Central memory CD4-positive, alpha-beta T cell (primary cell): ENCODE results near the gene RAD23B.

Source experiments
- DNase-seq: peaks from one replicate; pipeline ENCODE4 v3.0.0; 2022

The RAD23B gene

DNA sequence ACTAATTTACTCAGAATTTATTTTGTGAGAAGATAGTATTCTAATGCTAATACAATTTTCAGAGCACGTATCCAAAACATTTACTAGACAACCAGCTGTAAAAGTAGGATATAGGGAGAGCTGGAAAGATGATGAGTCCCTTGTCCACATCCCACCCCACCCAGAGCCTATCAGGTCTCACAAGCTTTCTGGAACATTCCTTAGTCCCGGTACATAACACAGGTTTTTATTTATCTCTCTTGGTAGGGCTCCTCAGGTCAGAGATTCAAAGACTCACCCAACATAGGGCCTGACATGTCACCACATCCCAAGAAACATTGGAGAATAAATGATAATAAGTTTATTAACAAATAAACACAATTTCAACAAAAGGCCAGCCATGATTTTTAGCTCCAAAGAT lies 13.8 kb upstream of the RAD23B start:
- DNase-seq: no peak

DNA sequence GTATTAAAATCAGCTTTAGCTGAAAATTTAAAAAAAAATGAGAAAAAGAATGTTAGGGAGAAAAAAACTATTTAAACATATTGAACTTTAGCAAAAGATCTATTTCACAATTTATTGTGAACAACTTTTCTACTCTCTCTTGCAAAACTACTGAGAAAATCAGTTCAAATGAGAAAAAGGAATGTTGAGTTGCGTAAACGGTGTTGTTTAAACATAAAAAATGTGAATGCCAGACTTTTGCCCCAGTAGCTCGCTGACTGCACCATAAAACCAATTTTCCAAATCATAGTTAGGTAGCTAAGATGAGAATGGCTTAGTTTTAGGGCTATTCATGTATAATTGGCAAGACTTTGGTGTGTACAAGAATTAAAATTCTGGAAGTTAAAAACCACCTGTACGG lies 13.4 kb upstream of the RAD23B start:
- no peak for DNase-seq

GRCh38 chr9:107270082-107270481 lies 13.0 kb upstream of the RAD23B start:
- no peak for DNase-seq

GRCh38 chr9:107270580-107270979 lies 12.5 kb upstream of the RAD23B start:
- DNase-seq: no peak

GRCh38 chr9:107273634-107274033 lies 9.4 kb upstream of the RAD23B start:
- DNase-seq: no peak

DNA sequence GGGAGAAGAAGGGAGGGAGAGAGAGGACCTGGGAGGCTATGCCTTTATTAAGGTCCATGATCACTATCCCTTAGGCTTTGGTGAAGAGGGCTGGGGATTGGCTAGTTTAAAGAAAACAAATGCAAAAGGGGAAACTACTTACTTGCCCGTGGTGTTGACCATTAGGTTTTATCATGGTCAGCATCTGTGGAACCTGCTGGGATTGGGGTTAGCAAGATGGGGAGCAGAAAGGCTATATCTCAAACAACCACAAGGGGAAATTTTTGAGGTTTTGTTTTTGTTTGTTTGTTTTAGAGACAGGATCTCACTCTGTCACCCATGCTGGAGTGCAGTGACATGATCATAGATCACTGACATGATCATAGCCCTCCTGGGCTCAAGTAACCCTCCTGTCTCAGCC lies 9.0 kb upstream of the RAD23B start:
- no peak for DNase-seq

DNA sequence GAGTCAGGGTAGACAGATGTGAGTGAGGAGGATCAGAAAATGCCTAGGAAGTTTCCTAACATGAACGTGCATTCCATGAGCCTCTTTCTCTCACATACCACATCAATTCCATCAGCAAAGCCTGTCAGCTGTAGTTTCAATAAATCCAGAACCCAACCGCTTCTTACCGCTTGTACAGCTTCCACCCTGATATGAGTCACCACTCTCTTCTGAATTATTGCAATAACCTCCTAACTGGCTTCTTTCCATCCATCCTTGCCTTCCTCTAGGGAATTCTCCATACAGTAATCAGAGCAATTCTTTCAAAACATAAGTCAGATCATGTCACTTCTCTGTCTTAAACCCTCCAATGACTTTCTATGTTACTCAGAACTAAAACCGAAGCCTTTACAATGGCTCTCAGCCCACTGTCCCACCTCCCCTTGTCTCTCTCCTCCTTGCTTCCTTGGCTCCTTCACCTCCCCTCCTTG lies 8.1 kb upstream of the RAD23B start:
- DNase-seq: no peak

DNA sequence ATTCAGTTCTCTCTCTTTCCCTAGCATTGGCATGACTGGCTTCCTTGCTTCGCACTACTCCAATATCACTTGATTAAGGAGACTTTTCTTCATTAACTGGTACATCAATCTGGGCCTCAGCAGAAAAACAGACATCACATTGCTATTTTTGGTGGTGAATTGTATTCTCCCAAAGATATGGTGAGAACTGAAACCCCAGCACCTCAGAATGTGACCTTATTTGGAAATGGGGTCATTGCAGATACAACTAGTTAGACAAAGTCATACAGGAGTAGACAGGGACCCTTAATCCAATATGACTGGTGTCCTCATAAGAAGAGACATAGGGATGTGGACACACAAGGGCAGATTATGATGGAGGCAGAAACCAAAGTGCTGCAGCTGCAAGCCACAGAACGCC lies 7.5 kb upstream of the RAD23B start:
- DNase-seq: no peak

- no peak for DNase-seq
Observed at GRCh38 chr9:107276966-107277710, 5.9 kb upstream of the RAD23B start.

DNA sequence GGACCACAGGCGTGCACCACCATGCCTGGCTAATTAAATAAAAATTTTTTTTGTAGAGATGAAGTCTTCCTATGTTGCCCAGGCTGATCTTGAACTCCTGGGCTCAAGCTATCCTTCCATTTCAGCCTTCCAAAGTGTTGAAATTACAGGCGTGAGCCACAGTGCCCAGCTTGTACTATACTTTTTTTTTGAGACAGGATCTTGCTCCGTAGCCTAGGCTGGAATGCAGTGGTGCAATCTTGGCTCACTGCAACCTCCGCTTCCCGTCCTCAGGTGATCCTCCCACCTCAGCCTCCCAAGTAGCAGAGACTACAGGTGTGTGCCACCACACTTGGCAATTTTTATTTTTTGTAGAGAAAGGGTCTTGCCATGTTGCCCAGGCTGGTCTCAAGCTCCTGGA lies 5.3 kb upstream of the RAD23B start:
- DNase-seq: no peak

GRCh38 chr9:107279086-107279485 lies 4.0 kb upstream of the RAD23B start:
- no peak for DNase-seq

DNA sequence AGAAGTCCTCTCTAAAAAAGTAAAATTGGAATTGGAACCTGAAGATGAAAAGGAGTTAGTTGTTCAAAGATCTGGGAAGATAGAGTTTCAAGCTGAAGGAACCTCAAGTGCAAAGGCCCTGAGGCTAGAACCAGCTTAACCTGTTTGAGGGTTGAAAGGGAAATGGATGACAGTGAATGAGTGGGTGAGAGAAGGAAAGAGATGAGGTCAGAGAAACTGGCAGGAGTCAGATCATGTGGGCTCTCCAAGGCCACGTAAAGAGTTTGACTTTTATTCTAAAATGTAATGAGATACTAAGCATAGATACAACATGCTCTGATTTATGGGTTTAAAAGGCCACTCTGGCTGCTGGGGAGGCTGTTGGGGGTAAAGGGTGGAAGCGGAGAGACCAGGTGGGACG lies 2.5 kb upstream of the RAD23B start:
- DNase-seq: no peak

DNA sequence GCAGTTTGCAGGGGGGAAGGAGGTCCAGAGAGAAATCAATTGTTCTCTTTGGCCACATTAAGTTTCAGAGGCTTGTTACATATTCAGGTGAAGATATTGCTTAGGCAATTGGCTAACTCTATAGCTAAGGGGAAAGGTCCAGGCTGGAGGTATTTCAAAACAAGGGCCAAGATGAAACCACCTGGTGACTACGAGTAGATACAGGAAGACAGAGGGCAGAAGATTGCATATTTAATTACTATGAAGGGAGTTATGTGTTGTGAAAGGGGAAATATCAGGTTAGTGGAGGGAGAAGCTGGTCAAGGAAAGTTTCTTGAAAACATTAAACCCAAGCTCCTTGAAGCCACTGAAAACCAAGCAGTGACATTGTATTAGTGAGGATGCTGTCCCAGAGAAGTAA lies 1.9 kb upstream of the RAD23B start:
- DNase-seq: no peak

- peak; percentile 3 for DNase-seq
Observed at GRCh38 chr9:107281922-107282667, 984 bp upstream of the RAD23B start.

DNA sequence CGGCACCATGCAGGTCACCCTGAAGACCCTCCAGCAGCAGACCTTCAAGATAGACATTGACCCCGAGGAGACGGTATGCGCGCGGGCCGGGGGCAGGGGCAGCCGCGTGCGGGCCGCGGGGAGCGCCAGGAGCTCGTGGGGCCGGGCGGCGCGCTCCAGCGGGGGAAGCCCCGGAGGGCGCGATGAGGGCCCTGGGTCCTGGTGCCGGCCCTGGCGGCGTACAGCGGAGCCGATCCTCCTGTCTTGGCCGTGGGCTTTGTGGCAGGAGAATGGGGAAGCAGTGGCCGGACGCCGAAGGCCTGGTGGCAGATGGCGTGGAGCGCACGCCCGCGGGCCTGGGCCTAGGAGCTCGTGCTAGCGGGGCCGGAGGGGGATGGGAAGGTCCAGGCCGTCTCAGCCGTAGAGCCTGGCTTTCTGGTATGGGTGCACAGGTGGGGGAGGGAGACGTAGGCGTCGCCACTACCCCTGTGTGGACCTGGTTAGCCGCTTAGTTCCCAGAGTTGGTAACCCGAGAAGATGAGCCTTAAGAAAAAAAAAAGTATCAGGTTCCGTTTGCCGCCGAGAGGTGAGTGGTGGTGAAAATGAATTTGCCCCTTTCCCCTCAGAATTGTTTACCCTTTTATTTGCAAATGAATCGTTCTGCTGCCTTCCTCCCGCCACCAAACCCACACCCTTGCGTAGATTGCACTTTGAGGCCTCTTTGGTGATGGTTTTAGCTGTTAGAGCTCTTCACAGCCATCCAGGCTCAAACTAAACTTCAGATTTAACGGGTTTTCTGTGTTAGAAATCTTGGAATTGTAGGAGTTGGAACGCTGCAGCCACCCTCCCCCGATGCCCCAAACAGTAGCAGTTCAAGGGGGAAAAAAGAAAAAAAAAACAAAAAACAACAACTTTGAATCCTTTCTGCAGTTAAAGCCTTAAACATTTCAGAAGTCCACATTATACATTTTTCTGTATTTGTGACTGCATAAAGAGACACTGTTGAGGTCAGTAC lies 841 bp downstream of the RAD23B start:
- DNase-seq: peak; percentile 69

DNA sequence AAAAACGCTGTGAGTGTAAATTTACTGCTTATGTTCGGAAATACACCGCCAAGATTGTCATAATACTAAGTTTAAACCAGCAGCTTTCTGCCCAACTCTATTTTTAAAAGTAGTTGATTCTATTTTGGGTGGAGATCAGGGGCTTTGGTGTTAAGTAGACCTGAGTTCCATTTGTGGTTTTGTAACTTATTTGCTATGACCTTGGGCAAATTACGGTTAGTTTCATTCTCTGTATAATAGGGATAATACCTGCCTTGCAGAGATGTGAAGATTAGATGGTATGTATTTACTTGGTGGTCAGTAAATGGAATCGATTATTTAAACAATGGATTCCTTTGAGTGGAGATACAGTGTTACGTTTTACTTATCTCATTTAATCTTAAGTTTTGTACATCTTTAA lies 1.6 kb downstream of the RAD23B start:
- DNase-seq: no peak

- no peak for DNase-seq
Observed at GRCh38 chr9:107285286-107285685, 2.2 kb downstream of the RAD23B start.

DNA sequence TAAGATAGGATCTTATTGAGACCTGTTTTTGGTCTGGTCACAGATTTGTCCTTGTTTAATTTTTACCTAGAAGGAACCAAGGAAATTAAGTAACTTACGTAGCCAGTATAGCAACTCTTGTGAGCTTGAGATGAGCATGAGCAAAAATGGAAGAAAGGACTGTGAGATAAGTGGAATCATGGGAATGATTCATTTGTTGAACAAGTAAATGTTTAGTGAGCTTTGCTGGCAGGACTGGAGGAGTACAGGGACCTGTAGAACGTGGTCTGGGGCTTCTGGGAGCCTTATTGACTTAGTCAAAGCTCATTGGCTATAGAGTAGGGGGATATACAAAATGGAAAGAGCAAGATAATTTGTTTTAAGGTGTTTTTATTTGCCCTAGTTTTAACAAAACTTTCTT lies 3.0 kb downstream of the RAD23B start:
- no peak for DNase-seq

DNA sequence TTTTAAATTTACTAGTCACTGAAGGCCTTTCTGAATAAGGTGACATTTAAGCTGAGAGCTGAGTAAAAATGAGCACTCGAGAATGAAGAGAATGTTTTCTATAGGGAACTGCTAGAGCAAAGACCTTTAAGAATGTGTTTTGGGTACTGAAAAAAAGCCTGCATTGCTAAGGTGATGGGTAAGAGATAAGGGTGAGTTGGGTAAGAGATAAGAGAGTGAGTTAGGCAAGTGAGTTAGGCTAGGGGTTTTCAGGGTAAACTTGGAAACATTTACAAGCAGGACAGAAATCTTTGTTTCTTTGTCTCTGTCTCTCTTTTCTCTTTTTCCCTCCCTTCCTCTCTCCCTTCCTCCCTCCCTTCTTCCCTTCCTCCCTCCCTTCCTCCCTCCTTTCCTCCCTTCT lies 5.6 kb downstream of the RAD23B start:
- no peak for DNase-seq

- DNase-seq: no peak
Observed at GRCh38 chr9:107290619-107291018, 7.5 kb downstream of the RAD23B start.

DNA sequence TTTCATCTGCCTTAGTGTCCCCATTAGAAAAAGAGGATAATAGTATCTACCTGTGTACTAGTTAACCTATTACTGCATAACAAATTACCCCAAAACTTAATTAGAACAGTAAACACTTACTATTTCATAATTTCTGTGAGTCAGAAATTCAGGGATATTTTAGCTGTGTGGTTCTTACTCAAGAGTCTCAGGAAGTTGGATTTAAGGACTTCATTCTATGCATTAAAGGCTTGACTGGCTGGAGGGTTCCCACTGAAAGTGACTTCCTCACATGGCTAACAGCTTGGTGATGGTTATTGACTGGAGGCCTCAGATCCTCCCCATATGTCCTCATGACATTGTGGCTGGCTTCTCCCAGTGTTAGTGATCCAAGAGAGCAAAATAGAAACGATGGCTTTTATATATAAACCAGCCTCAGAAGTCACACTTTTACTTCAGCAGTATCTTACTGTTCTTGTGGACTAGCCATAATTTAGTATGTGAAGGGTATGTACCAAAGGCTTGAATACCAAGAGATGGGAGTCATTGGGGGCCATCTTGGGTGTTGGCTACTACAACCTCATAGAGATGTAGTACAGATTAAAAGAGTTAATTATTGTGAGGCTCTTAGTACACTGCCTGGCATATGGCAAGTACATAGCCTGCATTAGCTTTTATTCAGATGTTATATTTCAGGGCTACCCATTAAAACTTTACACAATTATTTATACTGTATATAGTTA lies 9.9 kb downstream of the RAD23B start:
- DNase-seq: no peak

DNA sequence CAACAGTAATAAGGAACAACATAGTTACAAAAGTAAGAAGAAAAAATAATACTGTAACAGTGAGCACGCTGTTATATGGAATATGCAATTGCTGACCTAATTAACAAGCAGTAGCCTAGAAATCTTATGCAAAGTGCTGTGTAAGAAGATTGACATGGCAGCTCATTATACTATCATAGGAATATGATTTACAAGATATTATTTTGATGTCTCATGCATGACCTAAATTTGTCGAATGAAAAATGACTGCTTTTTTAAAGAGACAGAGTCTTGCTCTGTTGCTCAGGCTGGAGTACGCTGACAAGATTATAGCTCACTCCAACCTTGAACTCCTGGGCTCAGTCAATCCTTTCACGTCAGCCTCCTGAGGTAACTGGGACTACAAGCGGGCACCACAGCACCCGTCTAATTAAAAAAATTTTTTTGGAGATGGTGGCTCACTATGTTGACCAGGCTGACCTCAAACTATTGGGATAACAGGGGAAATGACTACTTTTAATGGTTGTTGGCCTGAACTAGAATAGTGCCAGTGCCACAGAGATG lies 10.5 kb downstream of the RAD23B start:
- no peak for DNase-seq
